SK-N-SH (cell line): ENCODE results near the gene CTBP2. TPM values are rescaled to one million over a fixed set of nuclear protein-coding genes. Genes with fewer than 3 reads are reported as not detected.
A peak's percentile ranks its signal among the peaks of the same experiment; 100 is the strongest.

Experiments
- CTCF ChIA-PET: fragments of 300-600, 350-600 bp; formaldehyde crosslinking; extraction: SDS; loops from one replicate; lab custom pipeline; 2021; lab: Yijun Ruan, JAX
- POLR2A ChIA-PET: fragments of 350-600 bp; sonication (Branson Sonifier 250); formaldehyde crosslinking; extraction: SDS; loops from one replicate; lab custom pipeline; 2020; ENCODE audit warnings: antibody characterized with exemption, inconsistent platforms; lab: Yijun Ruan, JAX
- DNase-seq: peaks from one replicate; pipeline ENCODE4 v3.0.0; 2012
- H2AFZ ChIP-seq: fragments of 200-600 bp; sonication (generic); 2 replicates; pipeline ENCODE4 v1.8.1; 2016; ENCODE audit warnings: antibody characterized with exemption, mild to moderate bottlenecking, low read depth
- H3F3A ChIP-seq: fragments of 200-600 bp; sonication (generic); replicated peaks from 2 replicates; pipeline ENCODE3; 2016; ENCODE audit warnings: antibody characterized with exemption, mild to moderate bottlenecking; ENCODE audit not compliant: insufficient read depth
- H3K27ac ChIP-seq, 2 experiments: fragments of 200-500 bp in 1 of 2; fragments of 200-600 bp in 1 of 2; sonication (Bioruptor generic) in 1 of 2; sonication (generic), shearing (Covaris generic) in 1 of 2; 2 replicates each; pipeline versions ENCODE4 v1.5.1 to v1.6.1; 2014 to 2016; ENCODE audit warnings: low read depth in 2 of 2, inconsistent platforms in 1 of 2, low read length in 1 of 2, mild to moderate bottlenecking in 1 of 2, mixed read lengths in 1 of 2
- H3K27me3 ChIP-seq: fragments of 200-600 bp; sonication (generic), shearing (Covaris generic); 2 replicates; pipeline ENCODE4 v1.6.1; 2016; ENCODE audit warnings: mixed run types; ENCODE audit not compliant: insufficient read depth
- H3K36me3 ChIP-seq, 2 experiments: fragments of 200-500 bp in 1 of 2; fragments of 200-600 bp in 1 of 2; sonication (Bioruptor generic) in 1 of 2; sonication (generic) in 1 of 2; replicated peaks in 1 of 2; 2 replicates each; pipeline versions ENCODE3 to v1.5.1; 2014 to 2016; ENCODE audit warnings: low read length in 1 of 2, mild to moderate bottlenecking in 1 of 2; ENCODE audit not compliant: insufficient read depth in 2 of 2, control insufficient read depth in 1 of 2
- H3K4me1 ChIP-seq, 2 experiments: fragments of 200-500 bp in 1 of 2; fragments of 200-600 bp in 1 of 2; sonication (Bioruptor generic) in 1 of 2; sonication (generic), shearing (Covaris generic) in 1 of 2; 2 replicates each; pipeline versions ENCODE4 v1.5.1 to v1.6.1; 2014 to 2016; ENCODE audit warnings: low read depth in 1 of 2, low read length in 1 of 2, mixed run types in 1 of 2; ENCODE audit not compliant: insufficient read depth in 2 of 2, control insufficient read depth in 1 of 2
- H3K4me2 ChIP-seq: fragments of 200-600 bp; sonication (generic), shearing (Covaris generic); 2 replicates; pipeline ENCODE4 v1.6.1; 2017; ENCODE audit warnings: mixed run types
- H3K4me3 ChIP-seq, 2 experiments: fragments of 200-500 bp in 1 of 2; fragments of 200-600 bp in 1 of 2; sonication (Bioruptor generic) in 1 of 2; sonication (generic), shearing (Covaris generic) in 1 of 2; 2 replicates each; pipeline versions ENCODE4 v1.5.1 to v1.8.1; 2014 to 2016; ENCODE audit warnings: low read depth in 2 of 2, inconsistent platforms in 1 of 2, low read length in 1 of 2, mild to moderate bottlenecking in 1 of 2, mixed read lengths in 1 of 2, moderate library complexity in 1 of 2
- H3K79me2 ChIP-seq: fragments of 200-600 bp; sonication (generic); 2 replicates; pipeline ENCODE4 v1.8.1; 2017; ENCODE audit warnings: mild to moderate bottlenecking; ENCODE audit not compliant: insufficient read depth
- H3K9ac ChIP-seq: fragments of 200-600 bp; sonication (generic); 2 replicates; pipeline ENCODE4 v1.6.1; 2017; ENCODE audit warnings: mixed run types
- H3K9me2 ChIP-seq: fragments of 200-600 bp; sonication (generic); 2 replicates; pipeline ENCODE4 v1.6.1; 2017; ENCODE audit warnings: mixed run types
- H3K9me3 ChIP-seq: fragments of 200-600 bp; sonication (generic); 2 replicates; pipeline ENCODE4 v1.6.1; 2017; ENCODE audit warnings: mixed run types, mild to moderate bottlenecking, moderate library complexity
- H4K20me1 ChIP-seq: fragments of 200-600 bp; sonication (generic); 2 replicates; pipeline ENCODE4 v1.6.1; 2017; ENCODE audit warnings: mild to moderate bottlenecking, mixed run types; ENCODE audit not compliant: insufficient read depth
- ELF1 ChIP-seq: IDR thresholded peaks from 2 replicates; pipeline ENCODE4 v1.4.0; 2012
- EZH2phosphoT487 ChIP-seq: fragments of 200-600 bp; sonication (generic); IDR thresholded peaks from 2 replicates; pipeline ENCODE4 v1.6.1; 2017; ENCODE audit warnings: low read depth, mixed run types, mild to moderate bottlenecking, antibody characterized with exemption, moderate library complexity, borderline replicate concordance
- FOXJ3 ChIP-seq: sonication (generic); formaldehyde crosslinking; IDR thresholded peaks from 2 replicates; pipeline ENCODE4 v1.5.1; 2020; ENCODE audit warnings: mild to moderate bottlenecking, missing genetic modification reagents
- JUND ChIP-seq: IDR thresholded peaks from 2 replicates; pipeline ENCODE4 v1.4.0; 2012
- MXI1 ChIP-seq: IDR thresholded peaks from 2 replicates; pipeline ENCODE4 v1.6.1; 2012; ENCODE audit warnings: mild to moderate bottlenecking, low read depth, low read length, improper control_type of control experiment
- NRF1 ChIP-seq: IDR thresholded peaks from 2 replicates; pipeline ENCODE4 v1.6.1; 2012; ENCODE audit warnings: low read depth, mild to moderate bottlenecking, low read length
- POLR2AphosphoS5 ChIP-seq: IDR thresholded peaks from 2 replicates; pipeline ENCODE4 v1.6.1; 2012; ENCODE audit warnings: low read depth, low read length
- RFX5 ChIP-seq: IDR thresholded peaks from 2 replicates; pipeline ENCODE4 v1.6.1; 2012; ENCODE audit warnings: mild to moderate bottlenecking, improper control_type of control experiment, low read length
- RXRA ChIP-seq: IDR thresholded peaks from 2 replicates; pipeline ENCODE4 v1.4.0; 2012; ENCODE audit warnings: low read depth, mild to moderate bottlenecking, borderline replicate concordance
- SIN3A ChIP-seq: IDR thresholded peaks from 2 replicates; pipeline ENCODE4 v1.6.1; 2012; ENCODE audit warnings: low read depth, mild to moderate bottlenecking, low read length, moderate library complexity, borderline replicate concordance
- SMC3 ChIP-seq: IDR thresholded peaks from 2 replicates; pipeline ENCODE4 v1.6.1; 2012; ENCODE audit warnings: low read depth, low read length, improper control_type of control experiment
- YY1 ChIP-seq: IDR thresholded peaks from 2 replicates; pipeline ENCODE4 v1.4.0; 2012; ENCODE audit warnings: low read depth, mild to moderate bottlenecking
- WGBS: methylation state at CpG from one replicate; pipeline ENCODE4 v1.1.6; 2017; ENCODE audit warnings: low lambda C conversion rate; 5-methylcytosine and 5-hydroxymethylcytosine counted together
- polyA plus RNA-seq, 3 experiments: library from polyadenylated mRNA; depleted of rRNA; stranded (reverse); fragments of >200 nt; gene quantifications; 2 replicates each; pipeline ENCODE4 v1.2.3, GENCODE V29; 2012
- TF ChIP-seq, protein P1 (sequence below): IDR thresholded peaks from 2 replicates; pipeline ENCODE4 v1.6.1; 2012; ENCODE audit warnings: mild to moderate bottlenecking, low read depth, low read length, moderate library complexity
- TF ChIP-seq, protein P2 (sequence below): IDR thresholded peaks from 2 replicates; pipeline ENCODE4 v1.4.0; 2012; ENCODE audit warnings: low read depth, borderline replicate concordance
- TF ChIP-seq, protein P3 (sequence below): IDR thresholded peaks from 2 replicates; pipeline ENCODE4; 2012

Gene CTBP2
- polyA plus RNA-seq, 1 of the 3 experiments (the other 2 are of a cell fraction) = 69.7 TPM

DNA sequence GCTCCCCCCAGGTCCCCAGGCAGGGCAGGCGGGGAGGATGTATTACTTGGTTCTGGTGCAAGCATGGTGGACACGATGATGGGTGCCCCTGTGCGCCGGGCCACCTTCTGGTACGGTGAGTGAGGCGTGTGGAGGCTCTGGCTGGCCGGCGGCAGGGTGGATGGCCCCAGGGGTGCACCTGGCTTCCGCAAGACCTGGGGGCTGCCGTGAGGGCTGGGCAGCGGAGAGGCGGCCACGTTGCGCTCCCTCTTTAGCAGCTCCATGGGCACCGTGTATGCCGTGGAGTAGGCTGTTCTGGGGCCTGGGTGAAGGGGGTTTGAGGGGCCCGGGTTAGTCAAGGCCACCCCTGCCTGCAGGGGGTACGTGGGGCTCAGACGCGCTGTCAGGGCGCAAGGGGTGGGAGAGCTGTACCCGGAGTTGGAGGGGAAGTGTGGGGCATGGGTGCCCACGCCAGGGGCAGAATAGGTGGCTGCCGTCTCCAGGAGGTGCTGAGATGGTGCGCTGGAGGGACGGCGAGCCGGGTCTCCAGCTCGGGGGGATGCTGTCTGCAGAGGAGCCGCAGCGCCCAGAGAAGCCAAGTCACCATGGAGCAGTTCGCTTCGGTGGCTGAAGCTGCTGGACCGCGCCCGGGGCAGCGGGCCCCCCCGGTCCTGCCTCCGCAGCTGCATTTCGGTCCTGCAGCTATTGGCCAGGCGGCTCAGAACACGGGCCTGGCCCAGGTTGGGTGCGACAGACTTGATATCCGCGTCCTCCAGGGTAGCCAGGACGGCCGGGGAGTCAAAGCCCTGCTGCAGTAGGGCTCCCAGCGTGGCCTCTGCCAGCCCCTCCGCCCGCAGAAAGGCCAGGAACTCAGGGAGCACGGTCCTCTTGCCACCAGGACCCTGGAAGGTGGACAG lies 134.1 kb downstream of the CTBP2 start (continued):
- TF ChIP-seq RFX5 = no peak
- TF ChIP-seq, protein P1, sequence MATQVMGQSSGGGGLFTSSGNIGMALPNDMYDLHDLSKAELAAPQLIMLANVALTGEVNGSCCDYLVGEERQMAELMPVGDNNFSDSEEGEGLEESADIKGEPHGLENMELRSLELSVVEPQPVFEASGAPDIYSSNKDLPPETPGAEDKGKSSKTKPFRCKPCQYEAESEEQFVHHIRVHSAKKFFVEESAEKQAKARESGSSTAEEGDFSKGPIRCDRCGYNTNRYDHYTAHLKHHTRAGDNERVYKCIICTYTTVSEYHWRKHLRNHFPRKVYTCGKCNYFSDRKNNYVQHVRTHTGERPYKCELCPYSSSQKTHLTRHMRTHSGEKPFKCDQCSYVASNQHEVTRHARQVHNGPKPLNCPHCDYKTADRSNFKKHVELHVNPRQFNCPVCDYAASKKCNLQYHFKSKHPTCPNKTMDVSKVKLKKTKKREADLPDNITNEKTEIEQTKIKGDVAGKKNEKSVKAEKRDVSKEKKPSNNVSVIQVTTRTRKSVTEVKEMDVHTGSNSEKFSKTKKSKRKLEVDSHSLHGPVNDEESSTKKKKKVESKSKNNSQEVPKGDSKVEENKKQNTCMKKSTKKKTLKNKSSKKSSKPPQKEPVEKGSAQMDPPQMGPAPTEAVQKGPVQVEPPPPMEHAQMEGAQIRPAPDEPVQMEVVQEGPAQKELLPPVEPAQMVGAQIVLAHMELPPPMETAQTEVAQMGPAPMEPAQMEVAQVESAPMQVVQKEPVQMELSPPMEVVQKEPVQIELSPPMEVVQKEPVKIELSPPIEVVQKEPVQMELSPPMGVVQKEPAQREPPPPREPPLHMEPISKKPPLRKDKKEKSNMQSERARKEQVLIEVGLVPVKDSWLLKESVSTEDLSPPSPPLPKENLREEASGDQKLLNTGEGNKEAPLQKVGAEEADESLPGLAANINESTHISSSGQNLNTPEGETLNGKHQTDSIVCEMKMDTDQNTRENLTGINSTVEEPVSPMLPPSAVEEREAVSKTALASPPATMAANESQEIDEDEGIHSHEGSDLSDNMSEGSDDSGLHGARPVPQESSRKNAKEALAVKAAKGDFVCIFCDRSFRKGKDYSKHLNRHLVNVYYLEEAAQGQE = no peak
- TF ChIP-seq, protein P2, sequence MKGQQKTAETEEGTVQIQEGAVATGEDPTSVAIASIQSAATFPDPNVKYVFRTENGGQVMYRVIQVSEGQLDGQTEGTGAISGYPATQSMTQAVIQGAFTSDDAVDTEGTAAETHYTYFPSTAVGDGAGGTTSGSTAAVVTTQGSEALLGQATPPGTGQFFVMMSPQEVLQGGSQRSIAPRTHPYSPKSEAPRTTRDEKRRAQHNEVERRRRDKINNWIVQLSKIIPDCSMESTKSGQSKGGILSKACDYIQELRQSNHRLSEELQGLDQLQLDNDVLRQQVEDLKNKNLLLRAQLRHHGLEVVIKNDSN = no peak

DNA sequence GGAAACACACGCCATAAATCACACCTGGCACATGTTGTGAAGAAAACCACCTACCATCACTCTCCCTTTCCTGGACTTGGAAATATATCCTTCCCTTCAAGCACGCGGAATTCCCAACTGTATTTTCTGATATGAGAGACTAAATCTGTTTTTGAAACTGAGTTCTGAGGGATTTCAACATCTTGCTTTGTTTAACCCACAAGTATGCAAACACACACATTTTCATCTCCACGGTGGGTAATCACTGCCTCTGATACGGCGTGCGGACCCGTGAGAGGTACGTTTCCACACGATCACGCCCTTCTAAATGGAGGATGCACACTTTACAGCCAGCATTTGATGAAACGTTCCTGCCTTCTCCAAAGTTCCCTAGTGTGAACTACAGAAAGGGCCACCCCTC lies 135.0 kb downstream of the CTBP2 start:
- Histone ChIP-seq H3K36me3 (peaks cover 0 to 24% of the 10 kb centered on the region in 2 experiments), H3K9ac (no peak overlapping the region), H3K27me3 (no peaks in the 10 kb centered on the region), H3F3A (peaks cover 6% of the 10 kb centered on the region), H3K27ac (peak overlapping the region; percentile 67 to 100; a peak in 3 of 4 replicates), H3K9me2 (no peaks in the 10 kb centered on the region), H4K20me1 (peaks cover 85% of the 10 kb centered on the region), H3K79me2 (peaks cover 89% of the 10 kb centered on the region), H2AFZ (no peak overlapping the region), H3K4me2 (no peak overlapping the region; the same call in 1 of the 2 replicates), H3K4me1 (peaks cover 32 to 91% of the 10 kb centered on the region in 2 experiments), H3K4me3 (no peak overlapping the region), H3K9me3 (no peaks in the 10 kb centered on the region)
- CTCF ChIA-PET = interaction anchor here (1.0 kb wide), 1 partner anchor 35 kb away, joined by 3 read pairs; no protein-coding TSS in a partner anchor
- 73% methylated on average over 12 of the region's 12 CpGs for WGBS
- DNase-seq = no peak
- POLR2A ChIA-PET = interaction anchor here (1.7 kb wide), 1 partner anchor 10 kb away, joined by 4 read pairs; no protein-coding TSS in a partner anchor
- TF ChIP-seq, protein P3, sequence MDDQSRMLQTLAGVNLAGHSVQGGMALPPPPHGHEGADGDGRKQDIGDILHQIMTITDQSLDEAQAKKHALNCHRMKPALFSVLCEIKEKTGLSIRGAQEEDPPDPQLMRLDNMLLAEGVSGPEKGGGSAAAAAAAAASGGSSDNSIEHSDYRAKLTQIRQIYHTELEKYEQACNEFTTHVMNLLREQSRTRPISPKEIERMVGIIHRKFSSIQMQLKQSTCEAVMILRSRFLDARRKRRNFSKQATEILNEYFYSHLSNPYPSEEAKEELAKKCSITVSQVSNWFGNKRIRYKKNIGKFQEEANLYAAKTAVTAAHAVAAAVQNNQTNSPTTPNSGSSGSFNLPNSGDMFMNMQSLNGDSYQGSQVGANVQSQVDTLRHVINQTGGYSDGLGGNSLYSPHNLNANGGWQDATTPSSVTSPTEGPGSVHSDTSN = no peak
- TF ChIP-seq POLR2AphosphoS5 (no peak), NRF1 (no peak), YY1 (no peak), SIN3A (no peak), ELF1 (no peak), MXI1 (no peak), EZH2phosphoT487 (no peak), FOXJ3 (no peak), SMC3 (no peak), RXRA (no peak), JUND (no peak)
- TF ChIP-seq, protein P2 = no peak
